OCI-LY1 (cell line): ENCODE data around the gene SPSB3.

Experiments
- CTCF ChIP-seq: fragments of 200-600 bp; sonication (generic), shearing (Covaris generic); IDR thresholded peaks from 2 replicates; pipeline ENCODE4 v1.5.1; 2017; ENCODE audit warnings: mild to moderate bottlenecking, antibody characterized with exemption, low read length, moderate library complexity, mixed read lengths
- EZH2 ChIP-seq: fragments of 200-600 bp; sonication (generic), shearing (Covaris generic); IDR thresholded peaks from 2 replicates; pipeline ENCODE4 v1.8.0; 2017; ENCODE audit warnings: borderline replicate concordance, mixed run types, mild to moderate bottlenecking, antibody characterized with exemption, low read length, moderate library complexity, mixed read lengths

GRCh38 chr16:1762879-1763520 is 19.4 kb downstream of the SPSB3 start:
- TF ChIP-seq CTCF, result no peak
- no peak for TF ChIP-seq EZH2
